ENCODE results near the gene CCDC181.

GRCh38 chr1:169363046-169363730 is 64.1 kb downstream of the CCDC181 start:
- TF ChIP-seq POLR2A (IDR thresholded peaks at IDR 0.05; ENCODE audit: low read length) (no peak), GATA1 (IDR thresholded peaks at IDR 0.05; ENCODE audit: low read depth, low read length) (no peak)

Measured in erythroblast (primary cell).